GM19025 (cell line): ENCODE results near the gene SMC5.
"Not testable (repeated sequence)": the region's sequence is repeated elsewhere in the genome, so short reads cannot be mapped to it uniquely, and the experiment has no call there.

Source experiments
- ATAC-seq: cut with Tn5 transposase; IDR thresholded peaks from one replicate; pipeline ENCODE4 v1.9.1; 2021; ENCODE audit warnings: mild to moderate bottlenecking, low read depth, moderate library complexity; ENCODE audit not compliant: unreplicated experiment

The SMC5 gene

DNA sequence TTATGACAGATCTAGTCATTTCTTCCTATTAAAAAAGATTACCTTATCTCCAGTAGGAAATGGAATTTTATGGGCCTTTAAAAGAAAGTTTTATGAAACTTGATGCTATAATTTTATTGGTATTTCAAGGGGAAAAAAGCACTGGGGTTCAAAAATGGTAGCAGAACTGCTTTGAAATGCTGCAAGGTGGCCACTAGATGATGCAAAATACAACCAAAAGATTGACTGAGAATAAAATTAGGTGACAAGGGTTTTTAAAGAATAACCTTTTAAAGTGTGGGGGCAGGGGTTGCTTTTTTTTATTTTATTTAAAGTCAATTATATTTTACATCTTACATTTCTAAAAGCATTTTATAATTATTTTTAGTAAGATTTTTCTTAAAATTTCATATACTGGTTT lies 94.0 kb downstream of the SMC5 start:
- no peak for ATAC-seq

DNA sequence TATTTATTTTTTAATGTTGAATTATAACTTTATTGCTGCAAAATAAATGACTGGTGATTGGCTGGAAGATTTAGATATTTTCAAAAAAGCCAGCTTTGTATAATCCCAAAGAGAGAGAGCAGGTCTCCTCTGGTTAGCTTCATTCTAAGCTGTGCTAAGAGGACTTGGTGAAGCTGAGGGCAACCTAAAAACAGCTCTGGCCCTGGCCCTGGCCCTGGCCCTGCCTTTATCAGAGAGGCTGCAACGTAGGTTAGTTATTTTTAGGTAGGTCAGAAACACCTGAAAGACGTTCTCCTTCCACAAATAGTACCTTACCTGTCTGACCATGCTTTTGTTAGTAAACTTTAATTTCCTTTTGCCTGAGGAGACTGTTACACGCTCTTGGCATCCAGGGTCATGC lies 97.0 kb downstream of the SMC5 start:
- ATAC-seq: no peak

DNA sequence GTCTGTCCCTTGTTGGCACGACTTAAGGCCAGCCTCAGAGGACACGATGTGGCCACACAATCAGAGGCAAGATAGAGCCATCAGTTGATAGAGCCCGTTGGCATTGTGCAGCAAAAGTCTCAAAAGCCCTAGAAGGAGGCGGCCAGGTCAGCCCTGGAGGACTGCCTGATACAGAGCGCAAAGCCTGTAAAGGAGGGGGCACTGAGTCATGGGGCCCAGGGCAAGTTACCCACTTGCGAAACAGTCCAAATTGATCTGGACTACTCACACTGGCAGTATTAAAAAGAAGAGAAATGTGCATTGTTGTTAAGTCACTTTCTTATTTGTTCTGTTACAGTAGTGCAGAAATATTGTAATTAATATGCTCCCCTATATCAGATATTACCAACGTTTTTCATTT lies 104.2 kb downstream of the SMC5 start:
- ATAC-seq: no peak

DNA sequence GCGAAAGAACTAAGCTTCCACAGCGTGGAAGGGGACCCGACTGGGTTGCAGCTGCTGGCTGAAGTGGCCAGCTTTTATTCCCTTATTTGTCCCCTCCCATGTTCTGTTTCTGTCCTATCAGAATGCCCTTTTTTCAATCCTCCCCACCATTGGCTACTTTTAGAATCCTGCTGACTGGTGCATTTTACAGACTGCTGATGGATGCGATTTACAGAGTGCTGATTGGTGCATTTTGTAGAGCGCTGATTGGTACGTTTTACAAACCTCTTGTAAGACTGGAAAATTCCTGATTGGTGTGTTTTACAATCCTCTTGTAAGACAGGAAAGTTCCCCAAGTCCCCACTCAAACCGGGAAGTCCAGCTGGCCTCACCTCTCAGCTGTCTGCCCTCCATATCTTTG lies 105.0 kb downstream of the SMC5 start:
- no peak for ATAC-seq

DNA sequence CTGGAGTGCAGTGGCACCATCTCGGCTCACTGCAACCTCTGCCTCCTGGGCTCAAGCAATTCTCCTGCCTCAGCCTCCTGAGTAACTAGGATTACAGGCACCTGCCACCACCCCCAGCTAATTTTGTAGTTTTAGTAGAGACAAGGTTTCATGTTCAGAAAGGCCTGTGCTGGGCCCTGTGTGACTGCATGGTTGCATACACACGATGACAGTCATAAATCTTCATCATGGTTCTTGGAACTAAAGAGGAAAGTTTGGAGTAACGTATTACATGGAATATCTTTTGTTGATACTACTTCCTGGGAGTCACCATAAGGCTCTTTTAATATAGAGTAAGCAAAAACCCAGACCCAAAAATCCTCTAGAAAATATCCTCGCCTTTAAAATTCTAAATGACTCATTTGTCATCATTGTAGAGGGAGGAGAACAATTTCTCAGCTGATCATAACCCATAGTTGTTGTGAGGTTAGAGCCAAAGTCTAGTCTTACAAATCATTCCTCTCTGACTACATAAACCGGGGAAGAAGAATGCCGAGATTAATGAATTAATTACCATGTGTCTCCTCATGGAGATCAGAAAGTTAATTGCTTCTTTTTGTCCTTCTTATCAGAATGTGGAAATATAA lies 108.6 kb downstream of the SMC5 start:
- ATAC-seq: no peak

DNA sequence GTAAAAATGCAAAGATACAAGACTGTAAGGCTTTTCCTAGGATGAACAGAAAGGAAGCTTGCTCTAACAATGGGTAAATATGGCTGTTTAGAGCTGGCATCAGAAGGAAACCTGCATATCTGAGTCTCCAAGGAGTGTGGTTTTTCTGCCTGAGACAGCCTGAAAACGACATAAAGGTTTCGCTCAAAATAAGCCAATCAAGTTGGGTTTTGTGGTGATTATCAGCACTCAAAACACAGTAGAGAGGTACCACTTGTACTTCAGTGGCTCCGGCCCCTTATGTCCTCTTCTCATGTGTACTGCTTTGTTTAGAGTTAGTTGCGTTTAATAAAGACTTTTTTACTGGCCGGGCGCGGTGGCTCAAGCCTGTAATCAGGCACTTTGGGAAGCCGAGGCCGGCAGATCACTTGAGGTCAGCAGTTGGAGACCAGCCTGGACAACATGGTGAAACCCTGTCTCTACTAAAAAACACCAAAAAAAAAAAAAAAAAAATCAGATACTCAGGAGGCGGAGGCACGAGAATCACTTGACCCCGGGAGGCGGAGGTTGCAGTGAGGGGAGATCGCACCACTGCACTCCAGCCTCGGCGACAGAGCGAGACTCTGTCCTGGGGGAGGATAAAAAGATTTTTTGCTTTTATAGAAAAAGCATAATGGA lies 116.3 kb downstream of the SMC5 start:
- no peak for ATAC-seq

DNA sequence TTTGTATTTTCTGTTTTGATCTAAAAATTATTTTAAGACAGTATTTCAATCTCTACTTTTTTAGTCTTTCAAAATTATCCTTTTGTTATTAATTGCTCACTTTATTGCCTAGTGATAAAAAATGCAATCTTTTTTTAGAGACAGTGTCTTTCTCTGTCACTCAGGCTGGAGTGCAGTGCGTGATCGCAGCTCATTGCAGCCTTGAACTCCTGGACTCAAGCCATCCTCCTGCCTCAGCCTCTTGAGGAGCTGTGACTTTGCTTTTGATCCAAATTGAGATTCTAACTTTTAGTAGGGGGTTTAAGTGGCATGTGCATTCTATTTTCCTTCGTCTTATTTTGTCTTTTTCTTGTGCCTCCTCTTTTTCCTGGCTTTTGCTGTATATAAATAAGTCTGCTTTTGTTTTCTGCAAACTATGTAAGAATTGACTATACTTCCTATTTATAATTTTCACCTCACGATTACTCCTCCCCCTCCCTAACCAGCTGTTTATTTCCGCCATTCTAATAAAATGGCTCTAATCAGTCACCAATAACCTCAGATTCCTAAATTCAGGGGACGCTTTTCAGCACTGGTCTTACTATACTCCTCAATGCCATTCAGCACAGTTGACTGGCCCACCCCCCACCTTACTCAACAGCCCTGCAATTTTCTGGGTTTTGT lies 123.4 kb downstream of the SMC5 start:
- ATAC-seq: no peak

DNA sequence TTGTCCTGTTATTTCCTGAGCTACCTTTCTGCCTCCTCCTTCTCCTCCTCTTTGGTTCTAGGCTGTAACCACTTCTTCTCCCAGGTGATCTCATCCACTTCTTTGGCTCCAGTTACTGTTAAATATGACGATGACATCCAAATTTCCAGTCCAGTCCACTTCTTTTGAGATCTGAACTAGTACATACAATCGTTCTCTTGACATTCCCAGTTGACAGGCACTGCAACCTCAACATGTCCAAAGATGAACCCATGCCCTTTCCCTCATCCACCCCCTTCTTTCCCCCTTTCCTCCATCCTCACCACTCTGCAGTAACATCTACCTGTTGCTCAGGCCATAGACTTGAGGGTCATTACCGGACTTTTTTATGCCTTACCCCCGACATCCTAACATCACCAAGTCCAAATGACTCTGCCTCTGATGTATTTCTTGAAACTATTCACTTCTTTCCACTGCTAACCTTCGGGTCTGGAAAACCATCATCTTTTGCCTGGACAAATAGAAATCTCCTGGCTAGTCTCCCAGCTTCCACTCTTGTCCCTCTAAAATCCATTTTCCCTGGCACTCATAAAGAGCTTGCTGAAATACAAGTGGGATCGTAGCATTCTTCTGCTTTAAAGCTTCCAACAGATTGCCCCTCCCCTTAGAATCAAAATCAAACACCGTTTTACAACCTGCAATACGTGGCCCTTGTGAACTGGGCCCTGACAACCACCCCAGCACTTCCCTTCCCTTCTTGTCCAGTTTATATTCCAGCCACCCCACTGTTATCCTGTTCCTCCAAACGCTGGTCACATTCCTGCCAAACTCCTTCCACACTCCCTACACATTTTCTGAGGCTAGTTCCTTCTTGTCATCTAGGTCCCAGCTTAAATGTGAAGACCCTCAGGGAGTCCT lies 124.2 kb downstream of the SMC5 start:
- ATAC-seq: no peak

DNA sequence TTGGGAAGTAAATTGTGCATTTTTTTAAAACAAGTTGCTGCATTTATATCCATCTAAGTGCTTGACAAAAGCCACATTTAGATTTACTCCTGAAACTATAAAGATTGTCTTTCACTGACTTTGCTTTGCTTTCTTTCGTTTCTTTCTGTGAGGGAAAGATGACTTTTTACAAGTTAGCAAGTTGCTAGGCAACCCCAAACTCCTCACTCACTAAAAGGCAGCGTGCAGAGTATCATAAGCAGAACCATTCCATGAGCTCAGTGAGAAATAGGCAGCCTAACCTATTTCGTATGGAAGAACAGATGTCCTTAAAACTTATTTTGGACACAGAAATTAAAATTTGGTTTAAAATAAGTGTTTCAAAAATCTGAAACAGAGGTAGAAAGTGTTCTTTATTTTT lies 126.6 kb downstream of the SMC5 start:
- ATAC-seq: no peak

DNA sequence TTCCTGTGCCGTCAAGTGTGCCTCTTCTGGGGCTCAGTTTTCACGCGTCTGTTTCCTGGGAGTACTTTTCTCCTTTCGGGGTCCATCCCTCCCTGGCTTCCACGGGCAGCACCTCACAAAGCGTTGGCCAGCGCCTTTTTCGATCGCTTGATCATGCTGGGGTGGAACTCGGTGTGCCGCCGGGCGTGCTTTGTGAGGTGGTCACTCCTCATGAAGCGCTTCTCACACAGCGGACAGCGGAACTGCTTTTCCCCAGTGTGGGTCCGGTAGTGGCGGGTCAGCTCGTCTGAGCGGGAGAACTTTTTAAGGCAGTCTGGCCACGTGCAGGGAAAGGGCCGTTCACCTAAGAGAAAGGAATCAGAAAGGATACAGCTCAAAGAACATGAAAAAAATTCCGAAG lies 128.9 kb downstream of the SMC5 start:
- ATAC-seq: no peak

DNA sequence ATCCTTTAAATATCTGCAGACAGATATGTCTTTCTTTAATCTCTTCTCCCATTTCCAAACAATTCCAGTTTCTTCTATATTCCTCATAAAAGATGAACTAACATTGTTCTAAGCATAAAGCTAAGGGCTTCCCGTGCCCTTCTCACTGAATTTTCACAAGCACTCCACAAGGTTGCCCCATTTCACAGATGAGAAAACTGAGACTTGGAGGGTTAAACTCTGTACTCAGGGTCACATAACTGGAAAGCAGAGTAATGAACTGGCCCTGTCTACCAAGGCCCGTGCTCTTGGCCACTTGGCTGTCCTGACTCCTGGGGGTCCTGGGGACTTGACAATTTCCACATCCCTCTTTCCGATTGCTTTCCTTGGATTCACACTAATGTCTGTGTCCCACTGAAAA lies 130.4 kb downstream of the SMC5 start:
- ATAC-seq: no peak

DNA sequence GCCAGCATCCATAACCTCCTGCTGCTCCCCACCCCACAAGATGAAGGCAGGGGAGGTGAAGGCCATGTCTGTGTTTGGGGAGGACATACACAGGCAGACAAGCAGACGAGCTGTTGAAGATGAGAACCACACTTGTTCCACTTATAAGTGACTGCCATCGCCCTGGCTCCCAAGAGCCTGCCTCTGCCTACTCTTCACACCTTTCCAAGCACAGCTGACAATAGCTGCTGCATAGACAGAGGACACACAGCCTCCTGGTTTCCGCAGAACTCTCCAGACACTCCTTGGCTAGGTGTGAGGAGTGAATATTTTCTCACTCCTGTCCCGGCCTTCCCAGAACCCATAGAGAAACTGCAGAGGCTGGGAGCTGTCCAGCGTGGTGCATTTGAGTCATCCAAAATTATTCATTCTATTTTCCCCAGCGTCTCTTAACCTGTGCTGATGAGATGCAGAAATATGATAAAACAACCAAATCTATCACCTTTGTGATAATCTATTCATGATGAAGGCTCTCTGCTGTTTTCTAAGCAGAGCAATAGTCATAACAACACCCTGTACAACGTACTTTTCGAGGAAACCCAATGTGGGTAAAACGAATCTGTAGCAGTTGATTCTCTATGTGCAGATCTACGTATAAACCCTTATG lies 131.0 kb downstream of the SMC5 start:
- no peak for ATAC-seq

DNA sequence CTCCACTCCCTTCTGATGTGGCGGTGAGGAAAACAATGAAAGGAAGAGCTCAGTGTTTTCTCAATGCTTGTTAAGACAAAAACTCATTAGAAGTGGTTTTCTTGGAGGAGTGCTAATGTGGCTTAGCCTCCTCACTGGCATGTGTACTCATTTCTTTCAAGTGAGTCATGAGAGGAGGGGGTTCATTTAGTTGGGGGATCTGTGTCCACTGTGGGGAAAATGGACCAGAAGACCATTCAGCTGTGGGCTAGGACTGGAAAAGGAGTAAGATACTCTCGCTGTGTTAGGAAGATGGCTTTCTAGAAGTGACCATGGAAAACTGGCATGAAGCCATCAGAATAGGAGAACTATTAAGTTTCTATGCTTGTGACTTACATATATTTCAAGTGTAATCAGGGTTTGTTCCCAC lies 132.2 kb downstream of the SMC5 start:
- no peak for ATAC-seq

DNA sequence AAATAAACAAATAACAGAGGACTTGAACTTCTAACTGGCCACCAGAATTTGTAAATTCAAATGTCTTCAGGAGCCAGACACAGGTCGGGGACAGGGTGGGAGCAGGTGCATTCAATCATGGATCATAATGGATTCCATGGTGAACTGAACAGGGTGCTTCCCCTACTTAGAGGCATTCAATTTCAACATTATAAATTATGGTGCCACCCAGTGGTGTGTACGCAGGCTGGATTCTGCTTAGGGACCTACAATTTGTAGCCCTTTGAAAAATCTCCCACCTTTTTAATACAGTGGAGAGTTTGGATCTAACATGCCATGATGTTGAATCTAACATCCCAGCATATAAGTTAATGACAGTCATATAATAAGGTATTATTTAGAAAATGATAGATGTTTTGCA lies 133.4 kb downstream of the SMC5 start:
- ATAC-seq: no peak

DNA sequence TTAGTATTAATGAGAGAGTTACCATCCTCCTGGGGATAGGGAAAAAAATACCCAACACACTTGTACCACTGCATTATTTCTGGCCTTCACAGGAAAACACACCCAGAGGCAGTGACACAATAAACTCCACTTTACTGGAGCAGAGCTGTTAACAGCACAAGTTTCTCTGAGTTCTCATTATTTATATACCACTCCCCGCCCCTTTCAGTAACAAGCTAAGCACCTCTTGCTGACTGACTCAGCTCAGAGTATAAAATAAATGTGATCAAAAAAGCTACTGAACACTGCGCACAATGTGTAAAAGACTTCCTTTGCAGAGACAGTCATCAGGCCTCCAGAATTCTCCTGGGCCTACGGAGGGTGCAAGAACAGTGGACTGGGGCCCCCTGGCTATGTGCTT lies 134.1 kb downstream of the SMC5 start:
- no peak for ATAC-seq

DNA sequence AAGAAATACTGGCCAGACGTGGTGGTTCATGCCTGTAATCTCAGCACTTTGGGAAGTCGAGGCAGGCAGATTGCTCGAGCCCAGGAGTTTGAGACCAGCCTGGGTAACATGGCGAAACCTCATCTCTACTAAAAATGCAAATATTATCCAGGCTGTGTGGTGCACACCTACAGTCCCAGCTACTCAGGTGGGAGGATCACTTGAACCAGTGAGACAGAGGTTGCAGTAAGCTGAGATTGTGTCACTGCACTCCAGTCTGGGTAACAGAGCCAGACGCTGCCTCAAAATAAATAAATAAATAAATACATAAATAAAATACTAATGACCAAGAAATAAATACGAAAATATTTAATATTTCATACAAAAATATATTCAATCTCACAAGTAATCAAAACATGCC lies 136.9 kb downstream of the SMC5 start:
- no peak for ATAC-seq

DNA sequence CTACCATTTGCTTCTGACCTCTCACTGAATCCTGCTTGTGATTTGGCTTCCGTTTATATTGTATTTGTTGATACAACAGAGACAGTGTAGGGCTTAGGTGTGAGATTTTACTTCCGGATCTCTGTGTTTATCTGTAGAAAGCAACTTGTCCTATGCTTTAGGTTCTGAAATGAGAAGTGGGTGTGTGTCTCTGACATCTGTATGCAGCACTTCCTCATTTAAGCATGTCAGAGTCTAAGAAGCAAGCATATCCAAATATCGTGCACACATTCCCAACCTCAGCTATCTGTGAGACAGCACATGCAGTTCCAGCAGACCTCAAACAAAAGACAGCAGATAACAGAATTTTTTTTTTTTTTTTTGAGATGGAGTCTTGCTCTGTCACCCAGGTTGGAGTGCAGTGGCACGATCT lies 139.4 kb downstream of the SMC5 start:
- ATAC-seq: peak; percentile 98

DNA sequence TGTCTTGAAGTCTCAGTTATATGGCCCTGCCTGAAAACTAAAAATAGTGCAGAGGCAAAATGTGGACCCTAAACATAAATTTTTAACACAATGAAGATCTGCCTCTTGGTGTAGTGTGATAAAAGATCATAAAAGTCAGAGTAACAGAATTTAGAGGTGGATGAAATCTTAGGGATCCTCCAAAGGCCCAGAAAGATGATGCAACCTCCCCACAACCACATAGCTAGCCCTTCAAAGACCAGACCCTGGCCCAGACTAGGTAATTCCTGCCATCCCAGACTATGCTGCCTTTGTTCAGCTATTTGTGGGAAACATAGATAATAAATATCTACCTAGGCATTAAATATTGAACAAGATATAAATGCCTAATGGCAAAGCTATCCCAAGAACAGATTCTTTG lies 140.4 kb downstream of the SMC5 start:
- no peak for ATAC-seq

DNA sequence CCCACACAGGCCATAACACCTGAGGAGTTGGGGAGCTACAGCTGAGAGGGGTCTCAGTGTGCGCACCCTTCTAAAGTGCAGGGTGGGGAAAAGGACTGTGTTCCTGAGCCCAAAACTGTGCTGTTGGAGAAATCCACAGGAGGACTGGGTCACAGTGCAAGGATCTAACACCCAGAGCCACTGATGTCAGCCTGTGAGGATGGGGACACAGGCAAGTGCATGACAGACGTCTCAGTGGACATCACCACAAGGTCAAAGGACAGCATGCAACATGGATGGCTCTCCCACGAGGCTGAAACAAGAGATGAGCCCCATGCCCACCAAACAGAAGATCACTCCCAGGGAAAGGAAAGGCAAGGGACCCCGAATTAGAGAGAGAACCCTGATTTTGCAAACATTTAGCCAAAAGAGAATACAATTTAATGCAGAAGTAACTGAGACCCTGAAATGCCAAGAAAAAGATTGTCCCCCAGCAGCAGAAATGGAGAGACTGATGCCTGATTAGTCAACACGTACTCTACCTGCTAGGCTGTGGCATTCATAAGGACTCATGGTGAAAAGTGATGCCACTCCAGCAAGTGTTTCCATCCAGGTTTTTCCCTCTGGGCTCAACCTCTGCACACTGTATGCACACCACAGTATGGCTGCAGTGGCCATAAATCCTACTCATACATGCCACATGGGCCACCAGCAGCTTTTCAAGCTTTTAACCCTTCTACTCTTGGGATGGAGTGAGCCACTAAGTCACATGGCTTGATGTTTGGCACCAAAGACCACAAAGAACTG lies 141.5 kb downstream of the SMC5 start:
- no peak for ATAC-seq

DNA sequence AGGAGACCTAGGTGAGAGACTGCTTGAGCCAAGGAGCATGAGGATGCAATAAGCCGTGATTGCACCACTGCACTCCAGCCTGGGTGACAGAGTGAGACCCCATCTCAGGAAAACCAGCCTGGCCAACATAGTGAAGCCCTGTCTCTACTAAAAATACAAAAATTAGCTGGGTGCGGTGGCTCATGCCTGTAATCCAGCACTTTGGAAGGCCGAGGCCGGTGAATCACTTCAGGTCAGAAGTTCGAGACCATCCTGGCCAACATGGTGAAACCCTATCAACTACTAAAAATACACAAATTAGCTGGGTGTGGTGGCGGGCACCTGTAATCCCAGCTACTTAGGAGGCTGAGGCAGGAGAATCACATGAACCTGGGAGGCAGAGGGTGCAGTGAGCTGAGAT lies 142.5 kb downstream of the SMC5 start:
- ATAC-seq: not testable (repeated sequence)
